Liver (tissue), 9 donors: ENCODE results near the gene GABARAPL1. TPM values are rescaled to one million over a fixed set of nuclear protein-coding genes. Genes with fewer than 3 reads are reported as not detected.

Experiments used
- DNase-seq: peaks from one replicate; pipeline ENCODE4 v3.0.0-alpha.2; 2017; ENCODE audit warnings: low spot score
- H3K27ac ChIP-seq, 2 donors: one replicate each; pipeline ENCODE4 v1.7.0; 2013; ENCODE audit warnings: inconsistent platforms in 2 of 2, low read length in 2 of 2, control low read depth in 1 of 2, low read depth in 1 of 2, mild to moderate bottlenecking in 1 of 2
- H3K27me3 ChIP-seq, 4 donors: one replicate each; pipeline versions ENCODE4 v1.6.1 to v1.7.0; 2013; ENCODE audit warnings: low read length in 3 of 4, inconsistent platforms in 1 of 4, mild to moderate bottlenecking in 1 of 4, moderate library complexity in 1 of 4; ENCODE audit not compliant: control insufficient read depth in 4 of 4, insufficient read depth in 4 of 4
- H3K36me3 ChIP-seq, 4 donors: one replicate each; pipeline versions ENCODE4 v1.6.1 to v1.7.0; 2013; ENCODE audit warnings: low read length in 3 of 4, mild to moderate bottlenecking in 3 of 4, low read depth in 1 of 4, moderate library complexity in 1 of 4; ENCODE audit not compliant: control insufficient read depth in 4 of 4, insufficient read depth in 3 of 4
- H3K4me1 ChIP-seq, 4 donors: one replicate each; pipeline versions ENCODE4 v1.6.1 to v1.7.0; 2013; ENCODE audit warnings: low read length in 3 of 4, mild to moderate bottlenecking in 3 of 4, moderate library complexity in 1 of 4; ENCODE audit not compliant: control insufficient read depth in 4 of 4, insufficient read depth in 4 of 4
- H3K4me3 ChIP-seq, 3 donors: one replicate each; pipeline versions ENCODE4 v1.6.1 to v1.7.0; 2013; ENCODE audit warnings: low read length in 3 of 3, control low read depth in 1 of 3, low read depth in 1 of 3, mild to moderate bottlenecking in 1 of 3
- H3K9ac ChIP-seq, 2 donors: one replicate each; pipeline ENCODE4 v1.7.0; 2013; ENCODE audit warnings: low read length in 2 of 2, mild to moderate bottlenecking in 2 of 2, moderate library complexity in 2 of 2, control low read depth in 1 of 2, low read depth in 1 of 2
- H3K9me3 ChIP-seq, 4 donors: one replicate each; pipeline versions ENCODE4 v1.6.1 to v1.7.0; 2013; ENCODE audit warnings: low read length in 3 of 4; ENCODE audit not compliant: control insufficient read depth in 4 of 4
- EGR1 ChIP-seq, 2 donors: IDR thresholded peaks; 2 replicates each; pipeline ENCODE4 v1.6.1; 2016 to 2018; ENCODE audit warnings: antibody characterized with exemption in 2 of 2, low read depth in 2 of 2
- FOXA1 ChIP-seq: IDR thresholded peaks from 2 replicates; pipeline ENCODE4 v1.6.1; 2016; ENCODE audit warnings: antibody characterized with exemption
- FOXA2 ChIP-seq: IDR thresholded peaks from 2 replicates; pipeline ENCODE4 v1.6.1; 2016; ENCODE audit warnings: antibody characterized with exemption
- GABPA ChIP-seq, 2 donors: IDR thresholded peaks in 1 of 2; conservative IDR thresholded peaks in 1 of 2; 2 replicates each; pipeline ENCODE4 v1.6.1; 2016; ENCODE audit warnings: antibody characterized with exemption in 2 of 2, mild to moderate bottlenecking in 1 of 2, moderate library complexity in 1 of 2
- HNF4A ChIP-seq, 2 donors: conservative IDR thresholded peaks; 2 replicates each; pipeline ENCODE4 v1.6.1; 2016; ENCODE audit warnings: antibody characterized with exemption in 2 of 2, mild to moderate bottlenecking in 2 of 2
- HNF4G ChIP-seq: IDR thresholded peaks from 2 replicates; pipeline ENCODE4 v1.6.1; 2016; ENCODE audit warnings: antibody characterized with exemption
- JUND ChIP-seq, 2 donors: IDR thresholded peaks; 2 replicates each; pipeline ENCODE4 v1.6.1; 2016; ENCODE audit warnings: antibody characterized with exemption in 2 of 2
- NR2F2 ChIP-seq: IDR thresholded peaks from 2 replicates; pipeline ENCODE4 v1.6.1; 2016; ENCODE audit warnings: antibody characterized with exemption
- RAD21 ChIP-seq, 2 donors: IDR thresholded peaks; 2 replicates each; pipeline ENCODE4 v1.6.1; 2016; ENCODE audit warnings: antibody characterized with exemption in 2 of 2, mild to moderate bottlenecking in 2 of 2
- RXRA ChIP-seq, 2 donors: IDR thresholded peaks; 2 replicates each; pipeline ENCODE4 v1.6.1; 2017 to 2018; ENCODE audit warnings: antibody characterized with exemption in 2 of 2, mild to moderate bottlenecking in 1 of 2
- SP1 ChIP-seq: IDR thresholded peaks from 2 replicates; pipeline ENCODE4 v1.6.1; 2018; ENCODE audit warnings: antibody characterized with exemption, mild to moderate bottlenecking
- TAF1 ChIP-seq: conservative IDR thresholded peaks from 2 replicates; pipeline ENCODE4 v1.6.1; 2016; ENCODE audit warnings: antibody characterized with exemption, mild to moderate bottlenecking
- YY1 ChIP-seq: IDR thresholded peaks from 2 replicates; pipeline ENCODE4 v1.6.1; 2016; ENCODE audit warnings: antibody characterized with exemption, mild to moderate bottlenecking
- WGBS: extraction: QIAGEN DNeasy Blood & Tissue Kit; methylation state at CpG from one replicate; pipeline ENCODE4 v1.1.7; 2013; 5-methylcytosine and 5-hydroxymethylcytosine counted together
- polyA plus RNA-seq, 2 donors: library from polyadenylated mRNA; stranded (reverse) in 1 of 2; unstranded in 1 of 2; fragments of 200-250 nt in 1 of 2; fragments of >200 nt in 1 of 2; fragmentation: Nextera tagmentation in 1 of 2; extraction: Ambion mirVana in 1 of 2; gene quantifications; one replicate each; pipeline versions ENCODE4 v1.2.1 to v1.2.3, GENCODE V29; 2013 to 2015
- total RNA-seq, 2 donors: library from RNA; depleted of rRNA; stranded (reverse); fragments of >200 nt; gene quantifications; one replicate each; pipeline ENCODE4 v1.2.3, GENCODE V29; 2014
- TF ChIP-seq, protein P1 (sequence below): IDR thresholded peaks from 2 replicates; pipeline ENCODE4 v1.6.1; 2016; ENCODE audit warnings: antibody characterized with exemption
- TF ChIP-seq, protein P2 (sequence below): fragments of 150-350 bp; IDR thresholded peaks from 2 replicates; pipeline ENCODE4 v1.5.1; 2017; ENCODE audit warnings: improper control_type of control experiment, low read depth, low read length; ENCODE audit not compliant: missing input control
- TF ChIP-seq, protein P3 (sequence below): IDR thresholded peaks from 2 replicates; pipeline ENCODE4 v1.6.1; 2016; ENCODE audit warnings: antibody characterized with exemption, mild to moderate bottlenecking
- TF ChIP-seq, protein P4 (sequence below): IDR thresholded peaks from 2 replicates; pipeline ENCODE4 v1.6.1; 2016; ENCODE audit warnings: antibody characterized with exemption
- TF ChIP-seq, protein P5 (sequence below): IDR thresholded peaks from 2 replicates; pipeline ENCODE4 v1.6.1; 2016; ENCODE audit warnings: antibody characterized with exemption
- donor health status: healthy.
- donor health status: healthy.
- donor health status: healthy.
- donor health status: healthy.
- donor health status: healthy.

The GABARAPL1 gene
- total RNA-seq (10 to 100 TPM; 50.8 to 55.1 TPM), polyA plus RNA-seq (100 to 1,000 TPM in 1 of 2 donors, 10 to 100 TPM in 1; 18.0 to 118 TPM)

DNA sequence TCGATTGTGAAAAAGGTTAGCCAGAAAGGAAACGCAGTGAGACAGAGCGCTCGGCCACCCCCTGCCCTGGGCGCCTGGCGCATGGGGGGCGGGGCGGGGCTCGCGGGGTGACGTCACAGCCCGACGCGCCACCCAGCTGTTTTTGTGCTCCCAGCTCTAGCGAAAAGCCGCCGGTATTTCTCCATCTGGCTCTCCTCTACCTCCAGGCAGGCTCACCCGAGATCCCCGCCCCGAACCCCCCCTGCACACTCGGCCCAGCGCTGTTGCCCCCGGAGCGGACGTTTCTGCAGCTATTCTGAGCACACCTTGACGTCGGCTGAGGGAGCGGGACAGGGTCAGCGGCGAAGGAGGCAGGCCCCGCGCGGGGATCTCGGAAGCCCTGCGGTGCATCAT lies at the start of gene GABARAPL1:
GABARAPL1 (plus strand) TSS at position 139 of the 393 bp plus-strand sequence; CDS start at position 392, 253 bp downstream.
- peak; percentile 89 for DNase-seq
- Histone ChIP-seq H3K9me3 (no peaks in the 10 kb centered on the region), H3K27ac (peak within 1 kb of the TSS; percentile 100), H3K4me1 (peaks cover 0 to 16% (median 6%) of the 10 kb centered on the region in 4 donors), H3K4me3 (peak within 1 kb of the TSS; percentile 74 to 93 (median 89)), H3K36me3 (peaks cover 0 to 5% (median under 1%) of the 10 kb centered on the region in 4 donors), H3K9ac (peak within 1 kb of the TSS; percentile 94 to 99), H3K27me3 (no peaks in the 10 kb centered on the region)
- under 1% methylated on average over 35 of the region's 35 CpGs for WGBS
- TF ChIP-seq RAD21 (IDR thresholded peaks at IDR 0.05) (no peak), TAF1 (peak; percentile 30), RXRA (IDR thresholded peaks at IDR 0.05) (no peak)

DNA sequence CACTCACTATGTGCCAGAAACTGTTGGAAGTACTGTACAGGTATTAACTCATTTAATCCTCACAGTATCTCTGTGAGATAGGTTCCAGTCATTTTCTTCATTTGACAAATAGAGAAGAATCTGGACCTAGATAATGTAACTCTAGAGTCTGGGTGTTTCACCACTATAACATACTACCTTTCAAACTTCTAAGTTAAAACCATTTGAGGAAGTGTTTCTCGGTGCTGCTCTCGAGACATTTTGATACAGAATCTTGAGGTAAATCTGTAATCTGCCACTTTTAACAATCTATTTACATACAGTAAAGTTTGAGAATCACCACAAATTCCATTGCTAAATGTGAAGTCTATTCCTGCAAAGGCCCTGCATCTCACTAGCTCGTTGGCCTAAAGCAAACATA lies 49.6 kb upstream of the GABARAPL1 start:
- H3K9ac ChIP-seq = no peak overlapping the region
- TF ChIP-seq, protein P1, sequence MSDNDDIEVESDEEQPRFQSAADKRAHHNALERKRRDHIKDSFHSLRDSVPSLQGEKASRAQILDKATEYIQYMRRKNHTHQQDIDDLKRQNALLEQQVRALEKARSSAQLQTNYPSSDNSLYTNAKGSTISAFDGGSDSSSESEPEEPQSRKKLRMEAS = no peak
- TF ChIP-seq HNF4A (conservative IDR thresholded peaks at IDR 0.05) = no peak
- no peak for TF ChIP-seq YY1
- no peak for TF ChIP-seq SP1
- TF ChIP-seq FOXA1 = no peak
- TF ChIP-seq, protein P2, sequence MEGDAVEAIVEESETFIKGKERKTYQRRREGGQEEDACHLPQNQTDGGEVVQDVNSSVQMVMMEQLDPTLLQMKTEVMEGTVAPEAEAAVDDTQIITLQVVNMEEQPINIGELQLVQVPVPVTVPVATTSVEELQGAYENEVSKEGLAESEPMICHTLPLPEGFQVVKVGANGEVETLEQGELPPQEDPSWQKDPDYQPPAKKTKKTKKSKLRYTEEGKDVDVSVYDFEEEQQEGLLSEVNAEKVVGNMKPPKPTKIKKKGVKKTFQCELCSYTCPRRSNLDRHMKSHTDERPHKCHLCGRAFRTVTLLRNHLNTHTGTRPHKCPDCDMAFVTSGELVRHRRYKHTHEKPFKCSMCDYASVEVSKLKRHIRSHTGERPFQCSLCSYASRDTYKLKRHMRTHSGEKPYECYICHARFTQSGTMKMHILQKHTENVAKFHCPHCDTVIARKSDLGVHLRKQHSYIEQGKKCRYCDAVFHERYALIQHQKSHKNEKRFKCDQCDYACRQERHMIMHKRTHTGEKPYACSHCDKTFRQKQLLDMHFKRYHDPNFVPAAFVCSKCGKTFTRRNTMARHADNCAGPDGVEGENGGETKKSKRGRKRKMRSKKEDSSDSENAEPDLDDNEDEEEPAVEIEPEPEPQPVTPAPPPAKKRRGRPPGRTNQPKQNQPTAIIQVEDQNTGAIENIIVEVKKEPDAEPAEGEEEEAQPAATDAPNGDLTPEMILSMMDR = no peak
- no peak for TF ChIP-seq HNF4G
- TF ChIP-seq, protein P3, sequence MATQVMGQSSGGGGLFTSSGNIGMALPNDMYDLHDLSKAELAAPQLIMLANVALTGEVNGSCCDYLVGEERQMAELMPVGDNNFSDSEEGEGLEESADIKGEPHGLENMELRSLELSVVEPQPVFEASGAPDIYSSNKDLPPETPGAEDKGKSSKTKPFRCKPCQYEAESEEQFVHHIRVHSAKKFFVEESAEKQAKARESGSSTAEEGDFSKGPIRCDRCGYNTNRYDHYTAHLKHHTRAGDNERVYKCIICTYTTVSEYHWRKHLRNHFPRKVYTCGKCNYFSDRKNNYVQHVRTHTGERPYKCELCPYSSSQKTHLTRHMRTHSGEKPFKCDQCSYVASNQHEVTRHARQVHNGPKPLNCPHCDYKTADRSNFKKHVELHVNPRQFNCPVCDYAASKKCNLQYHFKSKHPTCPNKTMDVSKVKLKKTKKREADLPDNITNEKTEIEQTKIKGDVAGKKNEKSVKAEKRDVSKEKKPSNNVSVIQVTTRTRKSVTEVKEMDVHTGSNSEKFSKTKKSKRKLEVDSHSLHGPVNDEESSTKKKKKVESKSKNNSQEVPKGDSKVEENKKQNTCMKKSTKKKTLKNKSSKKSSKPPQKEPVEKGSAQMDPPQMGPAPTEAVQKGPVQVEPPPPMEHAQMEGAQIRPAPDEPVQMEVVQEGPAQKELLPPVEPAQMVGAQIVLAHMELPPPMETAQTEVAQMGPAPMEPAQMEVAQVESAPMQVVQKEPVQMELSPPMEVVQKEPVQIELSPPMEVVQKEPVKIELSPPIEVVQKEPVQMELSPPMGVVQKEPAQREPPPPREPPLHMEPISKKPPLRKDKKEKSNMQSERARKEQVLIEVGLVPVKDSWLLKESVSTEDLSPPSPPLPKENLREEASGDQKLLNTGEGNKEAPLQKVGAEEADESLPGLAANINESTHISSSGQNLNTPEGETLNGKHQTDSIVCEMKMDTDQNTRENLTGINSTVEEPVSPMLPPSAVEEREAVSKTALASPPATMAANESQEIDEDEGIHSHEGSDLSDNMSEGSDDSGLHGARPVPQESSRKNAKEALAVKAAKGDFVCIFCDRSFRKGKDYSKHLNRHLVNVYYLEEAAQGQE = no peak
- TF ChIP-seq, protein P4, sequence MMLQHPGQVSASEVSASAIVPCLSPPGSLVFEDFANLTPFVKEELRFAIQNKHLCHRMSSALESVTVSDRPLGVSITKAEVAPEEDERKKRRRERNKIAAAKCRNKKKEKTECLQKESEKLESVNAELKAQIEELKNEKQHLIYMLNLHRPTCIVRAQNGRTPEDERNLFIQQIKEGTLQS = no peak
- no peak for TF ChIP-seq JUND (IDR thresholded peaks at IDR 0.05)
- no peak for TF ChIP-seq NR2F2
- TF ChIP-seq, protein P5, sequence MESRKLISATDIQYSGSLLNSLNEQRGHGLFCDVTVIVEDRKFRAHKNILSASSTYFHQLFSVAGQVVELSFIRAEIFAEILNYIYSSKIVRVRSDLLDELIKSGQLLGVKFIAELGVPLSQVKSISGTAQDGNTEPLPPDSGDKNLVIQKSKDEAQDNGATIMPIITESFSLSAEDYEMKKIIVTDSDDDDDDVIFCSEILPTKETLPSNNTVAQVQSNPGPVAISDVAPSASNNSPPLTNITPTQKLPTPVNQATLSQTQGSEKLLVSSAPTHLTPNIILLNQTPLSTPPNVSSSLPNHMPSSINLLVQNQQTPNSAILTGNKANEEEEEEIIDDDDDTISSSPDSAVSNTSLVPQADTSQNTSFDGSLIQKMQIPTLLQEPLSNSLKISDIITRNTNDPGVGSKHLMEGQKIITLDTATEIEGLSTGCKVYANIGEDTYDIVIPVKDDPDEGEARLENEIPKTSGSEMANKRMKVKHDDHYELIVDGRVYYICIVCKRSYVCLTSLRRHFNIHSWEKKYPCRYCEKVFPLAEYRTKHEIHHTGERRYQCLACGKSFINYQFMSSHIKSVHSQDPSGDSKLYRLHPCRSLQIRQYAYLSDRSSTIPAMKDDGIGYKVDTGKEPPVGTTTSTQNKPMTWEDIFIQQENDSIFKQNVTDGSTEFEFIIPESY = no peak
- no peak for TF ChIP-seq FOXA2
- no peak for TF ChIP-seq EGR1 (IDR thresholded peaks at IDR 0.05; ENCODE audit: low read depth in 2 of 2)
- TF ChIP-seq TAF1 = no peak
- no peak for TF ChIP-seq RXRA (IDR thresholded peaks at IDR 0.05)
- no peak for TF ChIP-seq GABPA (IDR thresholded peaks at IDR 0.05 in 1 of 2, conservative IDR thresholded peaks at IDR 0.05 in 1 of 2)
- no peak for TF ChIP-seq RAD21 (IDR thresholded peaks at IDR 0.05)
- H3K27ac ChIP-seq = no peak overlapping the region
- H3K4me3 ChIP-seq = no peak overlapping the region
- WGBS = 78% methylated on average over 3 of the region's 3 CpGs
- DNase-seq = no peak
- no peaks in the 10 kb centered on the region for H3K36me3 ChIP-seq
- peaks cover 0 to 5% (median 0%) of the 10 kb centered on the region in 4 donors for H3K4me1 ChIP-seq
- H3K9me3 ChIP-seq = no peaks in the 10 kb centered on the region
- no peaks in the 10 kb centered on the region for H3K27me3 ChIP-seq
